ENCODE data around the gene NKAIN2. TPM values are rescaled to one million over a fixed set of nuclear protein-coding genes. Genes with fewer than 3 reads are reported as not detected.

The NKAIN2 gene
- total RNA-seq, 1 experiment from 2014 or later, result not detected

DNA sequence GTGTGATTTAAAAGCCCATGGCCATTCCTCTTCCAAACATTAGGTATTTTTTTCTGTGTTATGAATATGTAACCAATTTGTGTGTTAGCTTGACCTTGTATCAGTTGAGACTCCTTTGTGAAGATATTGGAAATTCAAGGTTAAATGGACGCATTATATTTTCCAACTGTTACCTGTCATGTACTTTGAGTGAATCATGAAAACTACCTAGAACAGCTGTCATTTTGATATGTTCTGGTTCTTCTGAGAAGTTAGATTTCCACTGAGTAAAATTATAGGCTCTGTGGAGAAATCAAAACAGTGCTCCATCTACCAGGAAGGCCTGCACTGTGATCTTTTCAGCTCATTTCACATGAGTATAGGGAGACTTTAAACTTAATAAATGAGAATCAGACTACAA is 470.0 kb downstream of the NKAIN2 start:
- Mint-ChIP-seq H3K27ac (ENCODE audit: unreplicated experiment) (no peak overlapping the region), H3K36me3 (ENCODE audit: insufficient read depth, unreplicated experiment) (no peaks in the 10 kb centered on the region), H3K4me1 (ENCODE audit: low read depth, unreplicated experiment) (no peaks in the 10 kb centered on the region), H3K9me3 (ENCODE audit: low read depth, unreplicated experiment) (no peaks in the 10 kb centered on the region), H3K27me3 (ENCODE audit: unreplicated experiment) (no peaks in the 10 kb centered on the region), H3K4me3 (ENCODE audit: low read depth, unreplicated experiment) (no peak overlapping the region)
- CTCF ChIA-PET, result no interaction called here
- BruUV-seq (replicated peaks), result no TSS peak
- intact Hi-C loops (cut with micrococcal nuclease; ENCODE audit: unreplicated experiment), result no loop called here
- no peak for DNase-seq
- TF ChIP-seq, protein P1, sequence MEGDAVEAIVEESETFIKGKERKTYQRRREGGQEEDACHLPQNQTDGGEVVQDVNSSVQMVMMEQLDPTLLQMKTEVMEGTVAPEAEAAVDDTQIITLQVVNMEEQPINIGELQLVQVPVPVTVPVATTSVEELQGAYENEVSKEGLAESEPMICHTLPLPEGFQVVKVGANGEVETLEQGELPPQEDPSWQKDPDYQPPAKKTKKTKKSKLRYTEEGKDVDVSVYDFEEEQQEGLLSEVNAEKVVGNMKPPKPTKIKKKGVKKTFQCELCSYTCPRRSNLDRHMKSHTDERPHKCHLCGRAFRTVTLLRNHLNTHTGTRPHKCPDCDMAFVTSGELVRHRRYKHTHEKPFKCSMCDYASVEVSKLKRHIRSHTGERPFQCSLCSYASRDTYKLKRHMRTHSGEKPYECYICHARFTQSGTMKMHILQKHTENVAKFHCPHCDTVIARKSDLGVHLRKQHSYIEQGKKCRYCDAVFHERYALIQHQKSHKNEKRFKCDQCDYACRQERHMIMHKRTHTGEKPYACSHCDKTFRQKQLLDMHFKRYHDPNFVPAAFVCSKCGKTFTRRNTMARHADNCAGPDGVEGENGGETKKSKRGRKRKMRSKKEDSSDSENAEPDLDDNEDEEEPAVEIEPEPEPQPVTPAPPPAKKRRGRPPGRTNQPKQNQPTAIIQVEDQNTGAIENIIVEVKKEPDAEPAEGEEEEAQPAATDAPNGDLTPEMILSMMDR (IDR thresholded peaks at IDR 0.05; ENCODE audit: unreplicated experiment), result no peak

DNA sequence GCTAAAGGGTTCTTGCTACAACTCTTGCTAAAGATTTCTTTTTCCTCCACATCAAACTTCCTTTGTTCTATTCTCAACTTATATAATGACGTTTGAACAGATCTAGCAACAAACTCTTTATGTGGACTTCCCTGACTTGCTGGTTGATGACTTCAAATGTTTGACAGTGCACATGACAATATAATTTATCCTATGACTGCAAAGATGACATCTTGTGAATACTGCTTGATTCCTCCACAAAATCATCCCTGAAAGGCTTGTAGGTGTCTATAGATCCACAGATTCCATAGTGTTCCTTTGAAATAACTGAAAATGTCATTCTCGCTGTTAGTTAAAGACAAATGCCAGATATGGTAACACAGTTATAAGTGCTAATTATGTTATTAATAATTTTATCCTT is 478.9 kb downstream of the NKAIN2 start:
- DNase-seq, result no peak
- no TSS peak for BruUV-seq (replicated peaks)
- H3K4me3 Mint-ChIP-seq (ENCODE audit: low read depth, unreplicated experiment), result no peak overlapping the region
- CTCF ChIA-PET, result no interaction called here
- H3K27ac Mint-ChIP-seq (ENCODE audit: unreplicated experiment), result no peak overlapping the region
- no peaks in the 10 kb centered on the region for H3K36me3 Mint-ChIP-seq (ENCODE audit: insufficient read depth, unreplicated experiment)
- intact Hi-C loops (cut with micrococcal nuclease; ENCODE audit: unreplicated experiment), result no loop called here
- TF ChIP-seq, protein P1 (IDR thresholded peaks at IDR 0.05; ENCODE audit: unreplicated experiment), result no peak
- no peaks in the 10 kb centered on the region for H3K4me1 Mint-ChIP-seq (ENCODE audit: low read depth, unreplicated experiment)
- H3K27me3 Mint-ChIP-seq (ENCODE audit: unreplicated experiment), result no peaks in the 10 kb centered on the region
- no peaks in the 10 kb centered on the region for H3K9me3 Mint-ChIP-seq (ENCODE audit: low read depth, unreplicated experiment)

DNA sequence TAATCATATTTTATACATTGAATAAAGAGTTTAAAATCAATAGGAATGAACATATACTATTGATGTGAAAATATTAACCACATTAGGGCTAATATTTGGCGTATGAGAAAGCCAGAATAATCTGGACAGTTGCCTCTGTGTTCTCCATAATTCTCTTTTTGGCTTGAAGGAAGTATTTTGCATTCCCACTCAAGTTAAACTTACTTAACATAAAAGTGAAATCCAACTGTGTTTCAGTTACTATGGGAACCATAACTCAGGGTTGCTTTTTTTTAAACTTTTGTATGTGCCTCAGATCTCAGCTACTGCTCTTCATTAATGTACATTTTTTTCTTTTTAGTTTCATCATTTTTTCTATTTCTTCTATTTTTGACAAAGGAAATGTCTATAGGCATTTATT is 479.8 kb downstream of the NKAIN2 start:
- no TSS peak for BruUV-seq (replicated peaks)
- H3K36me3 Mint-ChIP-seq (ENCODE audit: insufficient read depth, unreplicated experiment), result no peaks in the 10 kb centered on the region
- intact Hi-C loops (cut with micrococcal nuclease; ENCODE audit: unreplicated experiment), result no loop called here
- TF ChIP-seq, protein P1 (IDR thresholded peaks at IDR 0.05; ENCODE audit: unreplicated experiment), result no peak
- no peaks in the 10 kb centered on the region for H3K4me1 Mint-ChIP-seq (ENCODE audit: low read depth, unreplicated experiment)
- no peak overlapping the region for H3K27ac Mint-ChIP-seq (ENCODE audit: unreplicated experiment)
- H3K27me3 Mint-ChIP-seq (ENCODE audit: unreplicated experiment), result no peaks in the 10 kb centered on the region
- no peaks in the 10 kb centered on the region for H3K9me3 Mint-ChIP-seq (ENCODE audit: low read depth, unreplicated experiment)
- no peak overlapping the region for H3K4me3 Mint-ChIP-seq (ENCODE audit: low read depth, unreplicated experiment)
- DNase-seq, result no peak
- CTCF ChIA-PET, result no interaction called here

DNA sequence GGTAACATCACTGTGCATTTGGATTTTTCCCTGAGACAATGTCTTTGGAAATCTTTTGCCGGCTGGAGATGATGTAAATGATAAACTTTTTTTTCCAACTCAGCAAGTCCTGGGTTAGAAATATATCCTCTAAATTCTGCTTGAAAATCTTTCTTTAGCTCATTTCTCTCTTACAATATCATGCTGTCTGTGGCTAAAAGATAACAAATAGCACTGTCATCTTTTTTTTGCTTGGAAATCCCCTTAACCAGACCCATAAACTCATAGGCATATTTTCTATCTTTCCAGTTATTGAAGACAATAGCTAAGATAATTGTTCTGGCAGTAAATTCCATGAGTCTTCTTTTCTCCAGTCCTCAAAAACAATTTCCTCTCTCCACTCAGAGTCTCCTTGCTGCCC is 481.5 kb downstream of the NKAIN2 start:
- Mint-ChIP-seq H3K36me3 (ENCODE audit: insufficient read depth, unreplicated experiment) (no peaks in the 10 kb centered on the region), H3K27me3 (ENCODE audit: unreplicated experiment) (no peaks in the 10 kb centered on the region), H3K27ac (ENCODE audit: unreplicated experiment) (no peak overlapping the region), H3K4me3 (ENCODE audit: low read depth, unreplicated experiment) (no peak overlapping the region), H3K9me3 (ENCODE audit: low read depth, unreplicated experiment) (no peaks in the 10 kb centered on the region), H3K4me1 (ENCODE audit: low read depth, unreplicated experiment) (no peaks in the 10 kb centered on the region)
- no TSS peak for BruUV-seq (replicated peaks)
- DNase-seq, result no peak
- intact Hi-C loops (cut with micrococcal nuclease; ENCODE audit: unreplicated experiment), result no loop called here
- TF ChIP-seq, protein P1 (IDR thresholded peaks at IDR 0.05; ENCODE audit: unreplicated experiment), result no peak
- CTCF ChIA-PET, result no interaction called here

Data from Calu3 (cell line).